Measurements from ENCODE around the gene OR2T4. TPM values are rescaled to one million over a fixed set of nuclear protein-coding genes. Genes with fewer than 3 reads are reported as not detected.

OR2T4 gene
- total RNA-seq, 1 experiment from 2014 or later = not detected

DNA sequence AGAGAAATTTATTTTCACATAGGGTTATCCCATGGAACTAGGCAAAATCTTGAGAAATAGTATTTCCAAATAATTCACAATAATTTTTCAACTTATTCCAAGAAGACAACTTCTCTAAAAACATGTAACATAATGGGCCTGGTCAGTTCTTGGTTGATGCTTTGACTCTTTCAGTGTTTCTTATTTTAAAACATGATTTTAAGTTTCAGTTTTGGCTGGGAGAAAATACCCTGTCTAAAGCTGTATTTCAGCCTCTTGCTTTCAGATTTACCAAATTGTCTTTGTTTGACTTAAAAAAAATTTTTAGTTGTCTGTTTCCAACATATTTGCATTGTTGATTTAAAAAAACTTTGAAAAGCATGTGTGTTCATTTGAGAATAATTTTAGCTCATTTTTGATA lies 5.1 kb downstream of the OR2T4 start:
- no peak overlapping the region for H3K27ac ChIP-seq
- CTCF ChIA-PET = no interaction called here
- no peak overlapping the region for H2AFZ ChIP-seq
- TF ChIP-seq, protein P1, sequence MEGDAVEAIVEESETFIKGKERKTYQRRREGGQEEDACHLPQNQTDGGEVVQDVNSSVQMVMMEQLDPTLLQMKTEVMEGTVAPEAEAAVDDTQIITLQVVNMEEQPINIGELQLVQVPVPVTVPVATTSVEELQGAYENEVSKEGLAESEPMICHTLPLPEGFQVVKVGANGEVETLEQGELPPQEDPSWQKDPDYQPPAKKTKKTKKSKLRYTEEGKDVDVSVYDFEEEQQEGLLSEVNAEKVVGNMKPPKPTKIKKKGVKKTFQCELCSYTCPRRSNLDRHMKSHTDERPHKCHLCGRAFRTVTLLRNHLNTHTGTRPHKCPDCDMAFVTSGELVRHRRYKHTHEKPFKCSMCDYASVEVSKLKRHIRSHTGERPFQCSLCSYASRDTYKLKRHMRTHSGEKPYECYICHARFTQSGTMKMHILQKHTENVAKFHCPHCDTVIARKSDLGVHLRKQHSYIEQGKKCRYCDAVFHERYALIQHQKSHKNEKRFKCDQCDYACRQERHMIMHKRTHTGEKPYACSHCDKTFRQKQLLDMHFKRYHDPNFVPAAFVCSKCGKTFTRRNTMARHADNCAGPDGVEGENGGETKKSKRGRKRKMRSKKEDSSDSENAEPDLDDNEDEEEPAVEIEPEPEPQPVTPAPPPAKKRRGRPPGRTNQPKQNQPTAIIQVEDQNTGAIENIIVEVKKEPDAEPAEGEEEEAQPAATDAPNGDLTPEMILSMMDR (conservative IDR thresholded peaks at IDR 0.05) = no peak
- no peak for TF ChIP-seq EZH2 (IDR thresholded peaks at IDR 0.05; ENCODE audit: low read depth)
- no peaks in the 10 kb centered on the region for H3K27me3 ChIP-seq (ENCODE audit: insufficient read depth, low read depth)
- H3K9me3 ChIP-seq (ENCODE audit: insufficient read depth, low read depth) = no peaks in the 10 kb centered on the region
- no peak overlapping the region for H3K4me2 ChIP-seq
- no peaks in the 10 kb centered on the region for H3F3A ChIP-seq (ENCODE audit: insufficient read depth, low read depth)
- intact Hi-C loops (cut with micrococcal nuclease; ENCODE audit: unreplicated experiment) = no loop called here
- DNase-seq = no peak
- no peaks in the 10 kb centered on the region for H4K20me1 ChIP-seq (ENCODE audit: insufficient read depth)
- BruUV-seq (replicated peaks) = no TSS peak
- H3K79me2 ChIP-seq (ENCODE audit: low read depth) = no peaks in the 10 kb centered on the region
- H3K4me1 ChIP-seq (replicated peaks; ENCODE audit: insufficient read depth) = no peaks in the 10 kb centered on the region
- no peaks in the 10 kb centered on the region for H3K36me3 ChIP-seq (ENCODE audit: low read depth)
- no peaks in the 10 kb centered on the region for H3K9me2 ChIP-seq (ENCODE audit: insufficient read depth)
- POLR2A ChIA-PET (ENCODE audit: unreplicated experiment) = no interaction called here
- H3K4me3 ChIP-seq = no peak overlapping the region

DNA sequence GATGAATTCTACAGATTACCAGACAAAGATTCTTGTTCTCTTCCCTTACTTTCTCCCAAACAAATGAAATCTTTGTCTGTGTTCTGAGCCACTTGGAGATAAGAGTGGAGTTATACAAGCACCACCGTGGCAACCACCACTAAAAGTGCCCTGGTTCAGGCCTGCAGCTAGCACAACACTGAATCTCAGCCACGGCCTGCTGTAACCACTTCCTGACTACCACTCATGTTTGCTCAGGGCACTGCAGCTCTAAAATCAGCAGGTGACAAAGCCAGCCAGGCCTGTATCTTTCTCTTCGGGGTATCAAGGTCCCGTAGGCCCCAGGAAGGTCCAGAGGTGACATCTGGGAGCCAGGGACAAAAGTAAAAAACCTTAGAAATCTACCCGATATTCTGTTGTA lies 10.9 kb downstream of the OR2T4 start:
- no peaks in the 10 kb centered on the region for H3K27me3 ChIP-seq (ENCODE audit: insufficient read depth, low read depth)
- H3K79me2 ChIP-seq (ENCODE audit: low read depth) = no peaks in the 10 kb centered on the region
- BruUV-seq (replicated peaks) = no TSS peak
- no peak overlapping the region for H3K4me2 ChIP-seq
- H4K20me1 ChIP-seq (ENCODE audit: insufficient read depth) = no peaks in the 10 kb centered on the region
- POLR2A ChIA-PET (ENCODE audit: unreplicated experiment) = no interaction called here
- no peaks in the 10 kb centered on the region for H3K9me3 ChIP-seq (ENCODE audit: insufficient read depth, low read depth)
- H3K27ac ChIP-seq = no peak overlapping the region
- CTCF ChIA-PET = no interaction called here
- H3K36me3 ChIP-seq (ENCODE audit: low read depth) = no peaks in the 10 kb centered on the region
- no peak for TF ChIP-seq EZH2 (IDR thresholded peaks at IDR 0.05; ENCODE audit: low read depth)
- TF ChIP-seq, protein P1 (conservative IDR thresholded peaks at IDR 0.05) = no peak
- intact Hi-C loops (cut with micrococcal nuclease; ENCODE audit: unreplicated experiment) = no loop called here
- H3K9me2 ChIP-seq (ENCODE audit: insufficient read depth) = no peaks in the 10 kb centered on the region
- no peaks in the 10 kb centered on the region for H3F3A ChIP-seq (ENCODE audit: insufficient read depth, low read depth)
- H3K4me3 ChIP-seq = no peak overlapping the region
- H2AFZ ChIP-seq = no peak overlapping the region
- no peaks in the 10 kb centered on the region for H3K4me1 ChIP-seq (replicated peaks; ENCODE audit: insufficient read depth)
- no peak for DNase-seq

DNA sequence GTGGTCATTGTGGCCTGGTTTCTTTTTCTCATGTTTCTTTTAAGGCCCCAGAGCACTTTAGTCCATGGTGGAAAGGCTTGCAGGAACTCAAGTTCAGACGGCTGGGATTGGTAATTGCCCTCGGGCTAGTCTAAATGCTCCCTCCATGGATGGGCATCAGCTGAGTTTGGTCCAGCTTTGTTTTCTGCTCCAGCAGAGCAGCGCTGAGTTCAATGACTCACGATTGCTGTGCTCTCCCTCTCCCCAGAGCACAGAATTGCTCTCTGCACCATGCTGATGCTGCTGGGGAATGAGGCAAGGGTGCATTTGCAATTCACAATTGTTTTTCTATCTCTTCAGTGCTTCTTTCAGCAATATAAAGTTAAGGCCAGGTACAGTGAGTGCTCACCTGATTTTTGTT lies 12.3 kb downstream of the OR2T4 start:
- no peaks in the 10 kb centered on the region for H3K79me2 ChIP-seq (ENCODE audit: low read depth)
- no TSS peak for BruUV-seq (replicated peaks)
- no peak overlapping the region for H3K4me2 ChIP-seq
- no peaks in the 10 kb centered on the region for H3K27me3 ChIP-seq (ENCODE audit: insufficient read depth, low read depth)
- no peaks in the 10 kb centered on the region for H4K20me1 ChIP-seq (ENCODE audit: insufficient read depth)
- no peak overlapping the region for H2AFZ ChIP-seq
- H3K4me3 ChIP-seq = no peak overlapping the region
- no peaks in the 10 kb centered on the region for H3K9me2 ChIP-seq (ENCODE audit: insufficient read depth)
- no peak overlapping the region for H3K27ac ChIP-seq
- TF ChIP-seq, protein P1 (conservative IDR thresholded peaks at IDR 0.05) = no peak
- ChIA-PET CTCF (no interaction called here), POLR2A (ENCODE audit: unreplicated experiment) (no interaction called here)
- H3K9me3 ChIP-seq (ENCODE audit: insufficient read depth, low read depth) = no peaks in the 10 kb centered on the region
- no peak for DNase-seq
- H3F3A ChIP-seq (ENCODE audit: insufficient read depth, low read depth) = no peaks in the 10 kb centered on the region
- H3K36me3 ChIP-seq (ENCODE audit: low read depth) = no peaks in the 10 kb centered on the region
- no peaks in the 10 kb centered on the region for H3K4me1 ChIP-seq (replicated peaks; ENCODE audit: insufficient read depth)
- intact Hi-C loops (cut with micrococcal nuclease; ENCODE audit: unreplicated experiment) = no loop called here

All from PC-9 (cell line).